GM12873 (cell line): ENCODE measurements around the gene UAP1L1.

Source experiments
- TF ChIP-seq, protein P1 (sequence below): IDR thresholded peaks from 2 replicates; pipeline ENCODE4 v1.5.1; 2012; ENCODE audit warnings: low read depth, mild to moderate bottlenecking, moderate library complexity, low read length, control low read depth; ENCODE audit not compliant: insufficient read depth; ENCODE audit errors: missing control alignments

The UAP1L1 gene

DNA sequence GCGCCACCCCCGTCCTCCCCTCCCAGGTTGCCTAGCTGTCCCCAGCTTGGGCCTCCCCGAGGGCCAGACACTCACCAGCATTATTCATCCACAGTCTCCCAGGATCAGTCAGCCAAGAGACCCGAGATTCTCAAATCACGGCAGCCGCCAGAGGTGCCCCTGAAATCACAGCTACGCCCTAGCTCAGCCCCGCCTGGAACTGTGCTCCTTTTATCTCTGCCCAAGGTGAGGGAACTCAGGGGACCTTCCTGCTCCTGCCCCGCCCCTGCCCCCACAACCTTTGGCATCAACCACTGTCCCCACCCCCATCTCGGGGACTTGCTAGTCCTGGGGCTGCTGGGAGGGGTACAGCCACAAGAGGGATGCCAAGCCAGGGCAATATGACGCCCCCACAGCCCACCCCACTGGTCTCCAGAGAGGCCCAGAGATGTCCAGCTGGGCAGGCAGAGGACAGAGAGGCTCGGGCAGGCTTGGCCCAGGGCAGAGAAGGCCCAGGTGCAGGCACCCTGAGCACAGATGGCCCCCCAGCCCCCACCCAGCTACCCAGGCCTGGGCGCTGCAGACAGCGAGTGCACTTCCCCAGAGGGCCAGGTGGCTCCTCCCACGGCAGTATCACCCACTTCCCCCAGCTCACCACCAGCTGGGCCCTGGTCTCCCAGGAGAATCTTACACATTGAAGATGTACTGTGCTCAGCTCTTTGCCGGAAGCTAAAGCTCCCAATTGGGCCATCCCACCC lies 45.2 kb upstream of the UAP1L1 start, which contains the start of gene FUT7:
FUT7 (minus strand) TSS at position 185 of the 737 bp plus-strand sequence; CDS start at position 88, 97 bp downstream.
- TF ChIP-seq, protein P1, sequence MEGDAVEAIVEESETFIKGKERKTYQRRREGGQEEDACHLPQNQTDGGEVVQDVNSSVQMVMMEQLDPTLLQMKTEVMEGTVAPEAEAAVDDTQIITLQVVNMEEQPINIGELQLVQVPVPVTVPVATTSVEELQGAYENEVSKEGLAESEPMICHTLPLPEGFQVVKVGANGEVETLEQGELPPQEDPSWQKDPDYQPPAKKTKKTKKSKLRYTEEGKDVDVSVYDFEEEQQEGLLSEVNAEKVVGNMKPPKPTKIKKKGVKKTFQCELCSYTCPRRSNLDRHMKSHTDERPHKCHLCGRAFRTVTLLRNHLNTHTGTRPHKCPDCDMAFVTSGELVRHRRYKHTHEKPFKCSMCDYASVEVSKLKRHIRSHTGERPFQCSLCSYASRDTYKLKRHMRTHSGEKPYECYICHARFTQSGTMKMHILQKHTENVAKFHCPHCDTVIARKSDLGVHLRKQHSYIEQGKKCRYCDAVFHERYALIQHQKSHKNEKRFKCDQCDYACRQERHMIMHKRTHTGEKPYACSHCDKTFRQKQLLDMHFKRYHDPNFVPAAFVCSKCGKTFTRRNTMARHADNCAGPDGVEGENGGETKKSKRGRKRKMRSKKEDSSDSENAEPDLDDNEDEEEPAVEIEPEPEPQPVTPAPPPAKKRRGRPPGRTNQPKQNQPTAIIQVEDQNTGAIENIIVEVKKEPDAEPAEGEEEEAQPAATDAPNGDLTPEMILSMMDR: no peak

DNA sequence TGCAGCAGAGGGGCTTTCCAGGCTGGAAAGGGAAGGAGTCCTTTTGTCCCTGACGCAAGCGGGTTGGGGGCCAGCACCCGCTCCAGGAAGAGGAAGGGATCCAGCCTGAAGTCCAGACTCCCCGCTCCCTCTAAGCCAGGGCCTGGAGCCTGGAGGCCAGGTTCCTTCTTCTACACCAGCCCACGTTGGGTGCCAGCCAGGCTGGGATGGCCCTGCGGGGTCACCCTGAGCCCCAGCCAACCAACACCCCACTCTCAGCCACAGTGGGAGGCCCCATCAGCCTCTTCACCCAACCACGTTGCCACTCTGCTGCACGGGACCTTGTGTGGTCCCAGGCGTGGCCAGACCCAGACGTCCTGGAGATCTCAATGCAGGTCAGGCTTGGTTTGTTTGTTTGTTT lies 44.5 kb upstream of the UAP1L1 start:
- TF ChIP-seq, protein P1: no peak

DNA sequence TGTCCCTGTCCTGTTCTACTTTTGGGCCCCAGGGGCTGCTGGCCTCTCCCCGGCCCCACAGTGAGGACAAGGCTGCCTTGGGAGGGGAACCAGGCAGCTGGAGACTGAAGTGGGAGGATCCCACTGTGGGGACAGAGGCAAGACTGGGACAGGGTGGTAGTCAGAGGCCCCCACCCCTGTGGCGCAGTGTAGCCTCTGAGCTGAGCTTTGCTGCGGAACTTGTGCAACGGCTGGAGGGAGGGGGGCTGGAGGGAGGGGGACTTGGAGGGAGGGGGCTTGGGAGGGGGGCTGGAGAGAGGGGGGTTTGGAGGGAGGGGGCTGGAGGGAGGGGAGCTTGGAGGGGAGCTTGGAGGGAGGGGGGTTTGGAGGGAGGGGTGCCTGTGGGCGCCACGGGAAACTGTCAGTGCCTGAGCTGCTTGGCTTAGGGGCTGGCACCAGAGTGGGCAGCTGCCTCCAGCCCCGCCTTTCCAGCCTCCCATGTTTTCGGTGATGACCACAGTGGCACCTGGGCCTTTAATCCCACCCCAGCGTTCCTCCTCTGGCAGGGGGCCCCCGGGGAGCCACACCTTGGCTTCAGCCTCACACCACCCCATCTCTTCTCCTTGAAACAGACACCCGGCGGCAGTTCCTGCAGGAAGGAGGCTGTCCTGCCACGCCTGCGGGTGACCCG lies 43.1 kb upstream of the UAP1L1 start:
- TF ChIP-seq, protein P1: no peak

DNA sequence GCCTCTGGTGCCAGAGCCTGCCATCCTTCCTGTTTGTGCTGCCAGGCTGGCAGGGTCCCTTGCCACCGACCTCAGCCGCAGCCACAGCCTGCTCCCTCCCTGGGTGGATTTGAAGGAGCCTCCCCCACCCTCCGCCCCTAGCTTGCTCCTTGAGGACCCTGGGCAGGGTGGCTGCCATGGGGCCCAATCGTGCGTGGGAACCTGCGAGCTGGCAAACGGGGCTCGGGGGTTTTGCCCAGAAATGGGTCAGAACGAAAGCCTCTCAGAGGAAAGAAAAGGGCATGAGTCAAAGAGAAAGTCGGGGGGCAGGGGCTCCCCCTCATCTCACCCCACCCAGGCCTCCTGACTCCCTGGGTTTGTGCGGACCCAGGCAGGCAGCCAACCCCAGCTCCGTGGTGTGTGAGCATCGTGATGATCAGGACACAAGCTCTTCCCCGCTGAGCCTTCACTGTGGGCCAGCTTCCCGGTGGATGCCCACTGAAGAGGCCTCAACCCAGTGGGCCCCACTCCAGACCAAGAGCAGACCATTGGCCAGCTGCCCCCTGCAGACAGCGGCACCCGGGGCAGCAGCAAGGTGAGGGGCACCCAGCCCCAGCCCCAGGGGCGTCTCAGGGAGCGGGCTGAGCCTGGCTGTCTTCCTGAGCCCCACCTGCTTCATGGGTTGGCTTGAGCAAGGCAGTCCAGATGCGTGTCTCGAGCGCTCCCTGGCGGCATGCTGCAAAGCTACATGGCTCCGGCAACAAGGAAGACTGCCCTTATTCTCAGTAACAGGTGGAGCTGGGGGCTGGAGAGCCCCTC lies 42.4 kb upstream of the UAP1L1 start:
- TF ChIP-seq, protein P1: peak; percentile 97

DNA sequence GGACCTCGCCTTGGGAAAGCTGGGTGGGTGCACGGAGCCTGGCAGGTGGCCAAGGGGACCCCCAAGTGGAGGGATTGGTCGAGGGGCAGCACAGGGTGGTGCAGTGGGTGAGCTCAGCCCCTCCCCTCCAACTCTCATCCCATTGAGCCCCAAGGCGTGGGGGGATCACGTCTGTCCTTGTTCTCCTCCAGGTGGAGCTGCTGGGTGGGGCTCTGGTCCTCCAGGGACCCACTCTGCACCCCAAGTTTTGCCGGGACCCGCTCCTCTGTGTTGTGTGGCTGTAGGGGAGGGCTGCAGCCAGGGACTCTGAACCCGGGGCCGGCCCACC lies 41.8 kb upstream of the UAP1L1 start:
- TF ChIP-seq, protein P1: no peak

DNA sequence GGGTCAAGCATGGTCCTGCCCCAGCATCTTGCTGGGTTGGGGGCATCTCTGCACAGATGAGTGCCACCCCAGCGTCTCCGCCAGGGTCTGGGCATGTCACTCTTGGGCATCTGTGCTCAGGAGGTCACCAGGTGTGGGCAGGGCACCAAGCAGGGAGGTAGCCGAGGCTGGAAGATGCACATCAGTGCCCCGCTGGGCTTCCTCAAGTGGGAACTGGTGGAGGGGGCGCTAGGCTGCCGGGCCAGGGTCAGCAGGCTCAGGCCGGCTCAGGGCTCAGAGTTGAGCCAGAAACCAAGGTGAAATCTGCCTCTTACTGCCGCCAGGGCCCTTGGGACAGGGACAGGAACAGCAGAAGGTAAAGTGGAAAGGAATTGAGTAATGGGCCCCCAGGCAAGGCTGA lies 41.4 kb upstream of the UAP1L1 start:
- TF ChIP-seq, protein P1: no peak

DNA sequence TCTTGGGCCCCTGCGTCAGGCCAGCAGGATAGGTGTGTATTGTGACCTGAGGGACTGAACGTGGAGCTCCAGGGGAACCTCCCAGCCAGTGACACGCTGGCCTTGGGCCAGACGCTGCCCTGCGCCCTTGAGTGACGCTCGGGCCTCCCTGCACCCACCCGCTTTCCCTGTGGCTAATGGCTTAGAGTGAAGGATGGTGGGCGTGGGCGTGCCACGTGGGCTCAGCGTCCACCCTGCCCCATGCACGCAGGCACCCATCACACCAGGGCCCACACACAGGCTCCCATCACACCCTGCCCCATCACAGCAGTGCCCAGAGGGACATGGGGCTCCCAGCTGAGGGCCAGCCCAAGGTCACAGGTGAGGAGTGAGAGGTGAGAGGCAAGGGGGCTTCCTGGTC lies 40.3 kb upstream of the UAP1L1 start:
- TF ChIP-seq, protein P1: no peak
